CD14-positive monocyte (primary cell): ENCODE results near the gene YWHAB. TPM values are rescaled to one million over a fixed set of nuclear protein-coding genes. Genes with fewer than 3 reads are reported as not detected.

Experiments
- DNase-seq, 3 donors: peaks; one replicate each; pipeline ENCODE4 v3.0.0-alpha.2; 2011 to 2022
- H2AFZ ChIP-seq: 2 replicates; pipeline ENCODE4 v1.6.0; 2012; ENCODE audit warnings: mild to moderate bottlenecking, low read depth, low read length, inconsistent platforms; ENCODE audit not compliant: insufficient read depth, poor library complexity, severe bottlenecking
- H3K27ac ChIP-seq, 2 donors: 1 replicate in 1 of 2; 2 replicates in 1 of 2; pipeline ENCODE4 v1.5.1; 2012 to 2013; ENCODE audit warnings: low read length in 2 of 2, control low read depth in 1 of 2, inconsistent platforms in 1 of 2, low read depth in 1 of 2, mild to moderate bottlenecking in 1 of 2
- H3K27me3 ChIP-seq, 2 donors: one replicate each; pipeline versions ENCODE4 v1.6.0 to v1.6.1; 2011 to 2013; ENCODE audit warnings: low read length in 2 of 2; ENCODE audit not compliant: control insufficient read depth in 2 of 2, insufficient read depth in 2 of 2
- H3K36me3 ChIP-seq, 2 donors: replicated peaks in 1 of 2; 1 replicate in 1 of 2; 2 replicates in 1 of 2; pipeline versions ENCODE4 v1.5.1 to v1.6.1; 2012 to 2013; ENCODE audit warnings: low read length in 2 of 2, control low read depth in 1 of 2, inconsistent platforms in 1 of 2, mild to moderate bottlenecking in 1 of 2; ENCODE audit not compliant: insufficient read depth in 2 of 2, control insufficient read depth in 1 of 2
- H3K4me1 ChIP-seq, 2 donors: 1 replicate in 1 of 2; 2 replicates in 1 of 2; pipeline versions ENCODE4 v1.5.1 to v1.6.1; 2012 to 2013; ENCODE audit warnings: low read length in 2 of 2, control low read depth in 1 of 2, inconsistent platforms in 1 of 2, mild to moderate bottlenecking in 1 of 2, moderate library complexity in 1 of 2; ENCODE audit not compliant: insufficient read depth in 2 of 2, control insufficient read depth in 1 of 2
- H3K4me2 ChIP-seq: replicated peaks from 2 replicates; pipeline ENCODE3; 2012; ENCODE audit warnings: low read length, moderate library complexity, mild to moderate bottlenecking; ENCODE audit not compliant: poor library complexity, severe bottlenecking; ENCODE audit errors: extremely low read depth
- H3K4me3 ChIP-seq, 3 experiments: fragments of 200-600 bp in 1 of 3; sonication (generic) in 1 of 3; replicated peaks in 1 of 3; 1 replicate in 2 of 3; 2 replicates in 1 of 3; pipeline ENCODE4 v1.5.1; 2011 to 2013; ENCODE audit warnings: low read length in 3 of 3, mild to moderate bottlenecking in 3 of 3, control low read depth in 2 of 3, low read depth in 2 of 3, inconsistent platforms in 1 of 3, moderate library complexity in 1 of 3
- H3K79me2 ChIP-seq: 2 replicates; pipeline ENCODE4 v1.6.0; 2012; ENCODE audit warnings: mild to moderate bottlenecking, control low read depth, inconsistent platforms, low read length, moderate library complexity; ENCODE audit not compliant: insufficient read depth
- H3K9ac ChIP-seq: 2 replicates; pipeline ENCODE4 v1.6.0; 2017; ENCODE audit warnings: low read length, mild to moderate bottlenecking; ENCODE audit not compliant: insufficient read depth, poor library complexity, severe bottlenecking
- H3K9me3 ChIP-seq, 2 donors: replicated peaks in 1 of 2; 1 replicate in 1 of 2; 2 replicates in 1 of 2; pipeline versions ENCODE4 v1.5.1 to v1.6.1; 2012 to 2013; ENCODE audit warnings: low read length in 2 of 2, control low read depth in 1 of 2; ENCODE audit not compliant: control insufficient read depth in 1 of 2, insufficient read depth in 1 of 2
- H4K20me1 ChIP-seq: 2 replicates; pipeline ENCODE4 v1.6.0; 2012; ENCODE audit warnings: mild to moderate bottlenecking, low read length, control low read depth, moderate library complexity; ENCODE audit not compliant: insufficient read depth
- H3K27ac Mint-ChIP-seq, 7 donors: one replicate each; pipeline ENCODE4 v1.8.0; 2020; ENCODE audit warnings: mild to moderate bottlenecking in 7 of 7, mixed read lengths in 7 of 7, moderate library complexity in 6 of 7, inconsistent platforms in 2 of 7
- H3K27me3 Mint-ChIP-seq, 3 donors: one replicate each; pipeline ENCODE4 v1.8.0; 2021 to 2022; ENCODE audit warnings: low read depth in 3 of 3, mild to moderate bottlenecking in 3 of 3, mixed read lengths in 3 of 3, moderate library complexity in 3 of 3, inconsistent platforms in 1 of 3
- H3K36me3 Mint-ChIP-seq, 2 donors: one replicate each; pipeline ENCODE4 v1.8.0; 2020; ENCODE audit warnings: mixed read lengths in 2 of 2, inconsistent platforms in 1 of 2, mild to moderate bottlenecking in 1 of 2
- H3K4me1 Mint-ChIP-seq: one replicate; pipeline ENCODE4 v1.8.0; 2020; ENCODE audit warnings: mild to moderate bottlenecking, mixed read lengths
- H3K4me3 Mint-ChIP-seq, 2 donors: one replicate each; pipeline ENCODE4 v1.8.0; 2020; ENCODE audit warnings: mild to moderate bottlenecking in 2 of 2, mixed read lengths in 2 of 2, moderate library complexity in 1 of 2
- H3K9me3 Mint-ChIP-seq, 7 donors: one replicate each; pipeline ENCODE4 v1.8.0; 2020 to 2022; ENCODE audit warnings: mixed read lengths in 7 of 7, mild to moderate bottlenecking in 6 of 7, moderate library complexity in 6 of 7, inconsistent platforms in 2 of 7
- CTCF ChIP-seq: fragments of 200-600 bp; IDR thresholded peaks from one replicate; pipeline ENCODE4 v1.8.0; 2022; ENCODE audit warnings: antibody characterized with exemption, mild to moderate bottlenecking
- WGBS: methylation state at CpG from one replicate; pipeline ENCODE4 v1.1.5; 2013; ENCODE audit warnings: missing lambda C conversion rate; ENCODE audit not compliant: insufficient coverage; 5-methylcytosine and 5-hydroxymethylcytosine counted together
- intact Hi-C, 2 donors: fragments of 100-400 bp; cut with micrococcal nuclease; formaldehyde crosslinking; loops; one replicate each; pipeline versions ENCODE4 v1.15.0 to v1.15.1; 2023
- polyA plus RNA-seq, 3 donors: library from polyadenylated mRNA; depleted of rRNA in 1 of 3; unstranded in 2 of 3; stranded (reverse) in 1 of 3; fragments of 300-500 nt in 2 of 3; fragments of >200 nt in 1 of 3; fragmentation: Illumina TruSeq in 2 of 3; gene quantifications; 1 replicate in 2 of 3; 2 replicates in 1 of 3; pipeline ENCODE4 v1.2.3, GENCODE V29; 2012 to 2021

The YWHAB gene
- polyA plus RNA-seq, 3 donors, result 126 to 654 (median 504) TPM

GRCh38 chr20:44841955-44842354 is 43.5 kb upstream of the YWHAB start:
- Mint-ChIP-seq H3K36me3 (no peaks in the 10 kb centered on the region), H3K27ac (no peak overlapping the region), H3K4me1 (no peaks in the 10 kb centered on the region), H3K9me3 (peaks cover 0 to 7% (median 0%) of the 10 kb centered on the region in 7 donors), H3K4me3 (no peak overlapping the region), H3K27me3 (peaks cover 11 to 18% (median 15%) of the 10 kb centered on the region in 3 donors)
- Histone ChIP-seq H3K9me3 (no peaks in the 10 kb centered on the region), H3K27me3 (peaks cover 2 to 4% of the 10 kb centered on the region in 2 donors), H3K4me3 (no peak overlapping the region), H2AFZ (no peak overlapping the region), H3K4me1 (no peaks in the 10 kb centered on the region), H3K4me2 (no peak overlapping the region), H3K27ac (no peak overlapping the region), H3K79me2 (no peaks in the 10 kb centered on the region), H3K36me3 (no peaks in the 10 kb centered on the region), H4K20me1 (no peaks in the 10 kb centered on the region), H3K9ac (no peak overlapping the region)
- no peak for DNase-seq
- intact Hi-C loops, result no loop called here
- no peak for TF ChIP-seq CTCF
- 83% methylated on average over 2 of the region's 6 CpGs for WGBS

- TF ChIP-seq CTCF, result no peak
- Histone ChIP-seq H3K9me3 (no peaks in the 10 kb centered on the region), H3K79me2 (no peaks in the 10 kb centered on the region), H3K27ac (no peak overlapping the region), H3K4me3 (no peak overlapping the region), H2AFZ (no peak overlapping the region), H3K9ac (no peak overlapping the region), H3K4me1 (no peaks in the 10 kb centered on the region), H3K4me2 (no peak overlapping the region), H3K27me3 (no peaks in the 10 kb centered on the region), H4K20me1 (no peaks in the 10 kb centered on the region), H3K36me3 (no peaks in the 10 kb centered on the region)
- Mint-ChIP-seq H3K9me3 (peaks cover 0 to 6% (median 0%) of the 10 kb centered on the region in 7 donors), H3K4me3 (no peak overlapping the region), H3K36me3 (no peaks in the 10 kb centered on the region), H3K27me3 (peaks cover 10 to 15% (median 15%) of the 10 kb centered on the region in 3 donors), H3K4me1 (no peaks in the 10 kb centered on the region), H3K27ac (no peak overlapping the region)
- DNase-seq, result no peak
- intact Hi-C loops, result no loop called here
- WGBS, result 90% methylated on average over 2 of the region's 5 CpGs
These were observed 41.6 kb upstream of the YWHAB start for GRCh38 chr20:44843876-44844275.
